ENCODE results near the gene ZNF860.

DNA sequence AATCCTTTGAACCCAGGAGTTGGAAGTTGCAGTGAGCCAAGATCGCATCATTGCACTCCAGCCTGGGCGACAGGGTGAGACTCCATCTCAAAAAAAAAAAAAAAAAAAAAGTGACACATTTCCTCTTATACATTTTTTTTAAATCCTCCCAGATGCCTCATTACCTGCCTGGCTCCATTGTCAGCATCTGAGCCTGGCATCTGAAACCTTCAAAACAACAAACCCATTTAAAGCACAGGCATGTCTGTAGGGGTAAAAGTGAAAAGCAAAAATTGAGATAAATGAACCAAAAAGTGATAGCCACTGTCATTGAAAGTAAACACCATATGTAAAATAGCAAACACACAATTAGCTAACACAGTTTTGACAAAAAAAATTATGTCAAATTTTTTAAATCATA, 39.1 kb upstream of the ZNF860 start:
- TF ChIP-seq ZNF274 (IDR thresholded peaks at IDR 0.05; ENCODE audit: low read depth, low read length), result no peak
- no peak for TF ChIP-seq YY1 (IDR thresholded peaks at IDR 0.05; ENCODE audit: insufficient read depth, insufficient read length)

Data from NT2/D1 (cell line).